PC-3 (cell line): ENCODE data around the gene TMEM176A. TPM values are rescaled to one million over a fixed set of nuclear protein-coding genes. Genes with fewer than 3 reads are reported as not detected.

Experiments
- ATAC-seq: fragments of 200-7000 bp; cut with Tn5 transposase; 2 replicates; pipeline ENCODE4 v1.9.1; 2020; ENCODE audit warnings: mild to moderate bottlenecking, moderate library complexity
- BruUV-seq: library from RNA; stranded (reverse); fragments of 400-500 nt; replicated peaks from 2 replicates; lab custom pipeline; 2021; lab: Mats Ljungman, UMichigan
- CTCF ChIA-PET: fragments of 300-600 bp; sonication (Branson Sonifier 250); formaldehyde crosslinking; loops from one replicate; lab custom pipeline; 2022; ENCODE audit warnings: antibody characterized with exemption; lab: Charles Lee
- POLR2A ChIA-PET: fragments of 300-600 bp; sonication (Branson Sonifier 250); formaldehyde crosslinking; loops from one replicate; lab custom pipeline; 2022; ENCODE audit warnings: antibody characterized with exemption; ENCODE audit not compliant: unreplicated experiment; lab: Charles Lee
- DNase-seq: peaks from one replicate; pipeline ENCODE4 v3.0.0-alpha.2; 2015
- H2AFZ ChIP-seq: fragments of 300-600 bp; sonication (generic); 2 replicates; pipeline ENCODE4 v1.6.0; 2016; ENCODE audit warnings: antibody characterized with exemption, low read length
- H3F3A ChIP-seq: fragments of 300-600 bp; sonication (generic); one replicate; pipeline ENCODE4 v1.6.0; 2017; ENCODE audit warnings: antibody characterized with exemption, low read length, control low read depth, mild to moderate bottlenecking; ENCODE audit not compliant: unreplicated experiment
- H3K27ac ChIP-seq: fragments of 300-600 bp; sonication (generic); 2 replicates; pipeline ENCODE4 v1.5.1; 2016; ENCODE audit warnings: mild to moderate bottlenecking, low read length
- H3K27me3 ChIP-seq: fragments of 300-600 bp; sonication (generic); 2 replicates; pipeline ENCODE4 v1.6.1; 2016; ENCODE audit warnings: low read length, mixed read lengths
- H3K36me3 ChIP-seq: fragments of 300-600 bp; sonication (generic); 2 replicates; pipeline ENCODE4 v1.6.1; 2016; ENCODE audit warnings: low read depth, mixed run types, low read length, mixed read lengths
- H3K4me1 ChIP-seq: fragments of 300-600 bp; sonication (generic); 2 replicates; pipeline ENCODE4 v1.5.1; 2016; ENCODE audit warnings: low read length; ENCODE audit not compliant: insufficient read depth
- H3K4me2 ChIP-seq: fragments of 300-600 bp; sonication (generic); 2 replicates; pipeline ENCODE4 v1.6.0; 2016; ENCODE audit warnings: low read length
- H3K4me3 ChIP-seq: fragments of 300-600 bp; sonication (generic); 2 replicates; pipeline ENCODE4 v1.5.1; 2016; ENCODE audit warnings: mild to moderate bottlenecking, low read length, mixed read lengths
- H3K79me2 ChIP-seq: fragments of 300-600 bp; sonication (generic); 2 replicates; pipeline ENCODE4 v1.6.1; 2017; ENCODE audit warnings: low read length, mixed read lengths
- H3K9ac ChIP-seq: fragments of 300-600 bp; sonication (generic); 2 replicates; pipeline ENCODE4 v1.6.0; 2016; ENCODE audit warnings: mild to moderate bottlenecking, low read length
- H3K9me2 ChIP-seq: fragments of 300-600 bp; sonication (generic); replicated peaks from 2 replicates; pipeline ENCODE4 v1.6.1; 2016; ENCODE audit warnings: mixed run types, low read length, mixed read lengths
- H3K9me3 ChIP-seq: fragments of 300-600 bp; sonication (generic); 2 replicates; pipeline ENCODE4 v1.6.1; 2016; ENCODE audit warnings: low read length, mixed read lengths
- H4K20me1 ChIP-seq: fragments of 300-600 bp; sonication (generic); 2 replicates; pipeline ENCODE4 v1.6.1; 2016; ENCODE audit warnings: low read length, mixed read lengths
- CTCF ChIP-seq: fragments of 300-600 bp; sonication (generic); conservative IDR thresholded peaks from 2 replicates; pipeline ENCODE4 v1.5.1; 2017; ENCODE audit warnings: antibody characterized with exemption, low read depth, mild to moderate bottlenecking, low read length
- EZH2 ChIP-seq: fragments of 300-600 bp; sonication (generic); IDR thresholded peaks from one replicate; pipeline ENCODE4 v1.6.1; 2017; ENCODE audit warnings: antibody characterized with exemption, mild to moderate bottlenecking, low read length; ENCODE audit not compliant: unreplicated experiment
- EZH2phosphoT487 ChIP-seq: fragments of 300-600 bp; sonication (generic); IDR thresholded peaks from 2 replicates; pipeline ENCODE4 v1.6.1; 2018; ENCODE audit warnings: mild to moderate bottlenecking, antibody characterized with exemption, low read length, borderline replicate concordance
- intact Hi-C: fragments of 100-400 bp; cut with micrococcal nuclease; formaldehyde crosslinking; loops from 2 replicates; pipeline ENCODE4 v1.9.0; 2023
- total RNA-seq: library from RNA; depleted of rRNA; stranded (reverse); fragments of >200 nt; gene quantifications from 2 replicates; pipeline ENCODE4 v1.2.3, GENCODE V29; 2014

TMEM176A gene
- total RNA-seq, 1 experiment from 2014 or later = not detected

- Histone ChIP-seq H3K9me2 (no peaks in the 10 kb centered on the region), H3K9ac (no peak overlapping the region), H3K36me3 (no peaks in the 10 kb centered on the region), H3K4me1 (no peaks in the 10 kb centered on the region), H3F3A (no peaks in the 10 kb centered on the region), H3K27ac (no peak overlapping the region), H3K79me2 (no peaks in the 10 kb centered on the region), H3K4me3 (no peak overlapping the region), H3K4me2 (no peak overlapping the region), H3K27me3 (peaks cover 30% of the 10 kb centered on the region), H4K20me1 (no peaks in the 10 kb centered on the region), H3K9me3 (no peaks in the 10 kb centered on the region), H2AFZ (no peak overlapping the region)
- DNase-seq (no peak), ATAC-seq (no peak)
- intact Hi-C loops = no loop called here
- ChIA-PET CTCF (no interaction called here), POLR2A (no interaction called here)
- BruUV-seq = no TSS peak
- no peak for TF ChIP-seq EZH2phosphoT487
- no peak for TF ChIP-seq CTCF
- no peak for TF ChIP-seq EZH2
Observed at GRCh38 chr7:150753239-150753638, 47.3 kb upstream of the TMEM176A start.

- DNase-seq = peak; percentile 11
- no peak for ATAC-seq
Observed at GRCh38 chr7:150753826-150754603, 46.6 kb upstream of the TMEM176A start.

More at GRCh38 chr7:150753826-150754603, 46.6 kb upstream of the TMEM176A start:
- Histone ChIP-seq H3K4me3 (no peak overlapping the region), H3K9me2 (no peaks in the 10 kb centered on the region), H3K79me2 (no peaks in the 10 kb centered on the region), H3K27me3 (peaks cover 22% of the 10 kb centered on the region), H3K27ac (no peak overlapping the region), H3K36me3 (no peaks in the 10 kb centered on the region), H2AFZ (no peak overlapping the region), H3K9ac (no peak overlapping the region), H3K4me2 (no peak overlapping the region), H3K4me1 (no peaks in the 10 kb centered on the region), H4K20me1 (no peaks in the 10 kb centered on the region), H3F3A (no peaks in the 10 kb centered on the region), H3K9me3 (no peaks in the 10 kb centered on the region)
- no TSS peak for BruUV-seq
- intact Hi-C loops = no loop called here
- peak; percentile 30; the same call in 1 of the 2 replicates for TF ChIP-seq CTCF
- TF ChIP-seq EZH2phosphoT487 = no peak
- TF ChIP-seq EZH2 = no peak
- CTCF ChIA-PET = no interaction called here
- POLR2A ChIA-PET = no interaction called here
